ENCODE data around the gene MIDN. TPM values are rescaled to one million over a fixed set of nuclear protein-coding genes. Genes with fewer than 3 reads are reported as not detected.

The MIDN gene
- total RNA-seq, 6 donors from 2014 or later, result 33.5 to 176 (median 75.9) TPM

GRCh38 chr19:1275976-1276627 lies 27.7 kb downstream of the MIDN start:
- TF ChIP-seq POLR2AphosphoS5 (IDR thresholded peaks at IDR 0.05) (peak; percentile 16 to 52), EP300 (IDR thresholded peaks at IDR 0.05) (no peak)
- Histone ChIP-seq H3K9me3 (no peaks in the 10 kb centered on the region), H3K4me1 (peaks cover 50 to 58% (median 51%) of the 10 kb centered on the region in 4 donors), H3K27ac (peak overlapping the region; percentile 92 to 99 (median 97)), H3K27me3 (no peaks in the 10 kb centered on the region), H3K4me3 (peak overlapping the region; percentile 60 to 72 (median 69)), H3K36me3 (peaks cover 35 to 57% (median 50%) of the 10 kb centered on the region in 4 donors)
- 11 to 25% methylated on average over 16 to 39 of the region's 43 CpGs for WGBS, 2 donors
- no peak for ATAC-seq (ENCODE audit: low FRiP score in 2 of 2)
- peak in 1 of 2 donors; percentile 44 for DNase-seq

DNA sequence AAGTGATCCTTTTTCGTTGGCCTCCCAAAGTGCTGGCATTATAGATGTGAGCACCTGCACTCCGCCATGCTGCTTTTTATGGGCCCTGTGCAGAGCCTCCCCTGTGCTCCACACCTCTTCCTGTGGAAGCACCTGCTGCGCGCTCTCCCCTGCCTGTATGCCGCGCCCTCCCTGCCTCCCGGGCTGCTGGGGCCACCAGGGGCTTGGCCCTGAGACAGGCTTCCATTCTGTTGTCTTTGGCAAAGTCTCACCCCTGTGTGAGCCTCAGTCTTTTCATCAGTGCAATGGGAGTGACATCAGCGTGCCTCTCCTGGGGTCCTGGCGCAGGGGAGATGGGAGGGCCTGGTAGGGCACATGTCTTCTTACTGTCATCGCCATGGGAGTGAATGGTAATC lies 28.2 kb downstream of the MIDN start:
- TF ChIP-seq CTCF (IDR thresholded peaks at IDR 0.05), result no peak
- no peak for TF ChIP-seq POLR2AphosphoS5 (IDR thresholded peaks at IDR 0.05)
- no peak for TF ChIP-seq POLR2A (IDR thresholded peaks at IDR 0.05)
- TF ChIP-seq EP300 (IDR thresholded peaks at IDR 0.05), result no peak
- H3K4me1 ChIP-seq, result peaks cover 45 to 53% (median 45%) of the 10 kb centered on the region in 4 donors
- DNase-seq (peak in 1 of 2 donors; percentile 59), ATAC-seq (ENCODE audit: low FRiP score in 2 of 2) (no peak)
- H3K36me3 ChIP-seq, result peaks cover 30 to 52% (median 45%) of the 10 kb centered on the region in 4 donors
- no peaks in the 10 kb centered on the region for H3K27me3 ChIP-seq
- no peaks in the 10 kb centered on the region for H3K9me3 ChIP-seq
- H3K4me3 ChIP-seq, result peak overlapping the region in 3 of 4 donors; percentile 60 to 69 (median 69)
- H3K27ac ChIP-seq, result peak overlapping the region; percentile 92 to 99 (median 97)
- 59 to 90% methylated on average over 10 of the region's 10 CpGs for WGBS, 2 donors

- H3K27ac ChIP-seq, result no peak overlapping the region
- no peaks in the 10 kb centered on the region for H3K27me3 ChIP-seq
- no peak for ATAC-seq (ENCODE audit: low FRiP score in 2 of 2)
- no peak overlapping the region for H3K4me3 ChIP-seq
- 92 to 94% methylated on average over 15 of the region's 15 CpGs for WGBS, 2 donors
- peak in 1 of 2 donors; percentile 53 for DNase-seq
- H3K36me3 ChIP-seq, result peaks cover 30 to 48% (median 41%) of the 10 kb centered on the region in 4 donors
- peaks cover 41 to 49% (median 41%) of the 10 kb centered on the region in 4 donors for H3K4me1 ChIP-seq
- TF ChIP-seq EP300 (IDR thresholded peaks at IDR 0.05) (no peak), CTCF (IDR thresholded peaks at IDR 0.05) (no peak), POLR2AphosphoS5 (IDR thresholded peaks at IDR 0.05) (no peak), POLR2A (IDR thresholded peaks at IDR 0.05) (no peak)
- no peaks in the 10 kb centered on the region for H3K9me3 ChIP-seq
Observed at GRCh38 chr19:1277061-1277460, 28.7 kb downstream of the MIDN start.

DNA sequence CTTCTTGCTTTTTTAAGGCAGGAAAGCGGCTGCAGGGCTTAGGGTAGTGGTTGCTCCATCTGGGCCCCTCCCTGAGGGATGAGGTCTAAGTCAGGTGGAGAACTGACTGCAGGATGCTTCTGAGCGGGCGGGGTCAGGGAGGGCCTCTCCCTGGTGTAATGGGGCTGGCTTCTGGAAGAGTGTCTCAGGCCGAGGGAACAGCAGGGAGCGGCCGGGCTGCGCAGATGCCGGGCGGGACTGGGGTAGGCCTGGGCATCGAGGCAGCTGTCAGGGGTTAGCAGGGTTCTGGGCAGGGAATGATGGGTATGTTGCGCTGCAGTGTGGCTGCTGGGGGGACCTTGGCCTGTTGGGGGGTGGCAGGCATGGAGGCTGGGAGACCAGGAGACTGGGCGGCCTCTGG lies 29.7 kb downstream of the MIDN start:
- TF ChIP-seq POLR2A (IDR thresholded peaks at IDR 0.05), result no peak
- TF ChIP-seq EP300 (IDR thresholded peaks at IDR 0.05), result no peak
- no peak for TF ChIP-seq POLR2AphosphoS5 (IDR thresholded peaks at IDR 0.05)
- no peak for TF ChIP-seq CTCF (IDR thresholded peaks at IDR 0.05)
- no peak overlapping the region for H3K27ac ChIP-seq
- no peaks in the 10 kb centered on the region for H3K9me3 ChIP-seq
- DNase-seq, result peak in 1 of 2 donors; percentile 70
- ATAC-seq (ENCODE audit: low FRiP score in 2 of 2), result no peak
- H3K36me3 ChIP-seq, result peaks cover 20 to 37% (median 31%) of the 10 kb centered on the region in 4 donors
- peaks cover 0 to under 1% (median 0%) of the 10 kb centered on the region in 4 donors for H3K27me3 ChIP-seq
- H3K4me3 ChIP-seq, result no peak overlapping the region
- 82 to 84% methylated on average over 5 to 12 of the region's 12 CpGs for WGBS, 2 donors
- H3K4me1 ChIP-seq, result peaks cover 30 to 39% (median 31%) of the 10 kb centered on the region in 4 donors

GRCh38 chr19:1278713-1279660 lies 30.6 kb downstream of the MIDN start:
- H3K27me3 ChIP-seq, result peaks cover 0 to 10% (median 2%) of the 10 kb centered on the region in 4 donors
- H3K4me3 ChIP-seq, result no peak overlapping the region
- 91 to 97% methylated on average over 13 to 25 of the region's 25 CpGs for WGBS, 2 donors
- DNase-seq (peak in 1 of 2 donors; percentile 63), ATAC-seq (ENCODE audit: low FRiP score in 2 of 2) (no peak)
- no peak overlapping the region for H3K27ac ChIP-seq
- no peaks in the 10 kb centered on the region for H3K9me3 ChIP-seq
- no peak for TF ChIP-seq POLR2AphosphoS5 (IDR thresholded peaks at IDR 0.05)
- TF ChIP-seq POLR2A (IDR thresholded peaks at IDR 0.05), result no peak
- peaks cover 21 to 30% (median 22%) of the 10 kb centered on the region in 4 donors for H3K4me1 ChIP-seq
- peaks cover 13 to 28% (median 21%) of the 10 kb centered on the region in 4 donors for H3K36me3 ChIP-seq

Measured in upper lobe of left lung (tissue), 6 donors.